KOPT-K1 (cell line): ENCODE data around the gene ITGA1.
"Not testable (repeated sequence)": the region's sequence is repeated elsewhere in the genome, so short reads cannot be mapped to it uniquely, and the experiment has no call there.

Source experiments
- H3K27ac ChIP-seq: fragments of 200-600 bp; sonication (generic); 2 replicates; pipeline ENCODE4 v1.5.1; 2016; ENCODE audit warnings: antibody characterized with exemption, mild to moderate bottlenecking, low read depth, low read length; ENCODE audit not compliant: poor library complexity, severe bottlenecking
- H3K36me3 ChIP-seq: fragments of 200-600 bp; sonication (generic); 2 replicates; pipeline ENCODE4 v1.5.1; 2017; ENCODE audit warnings: antibody characterized with exemption, mild to moderate bottlenecking, low read length, moderate library complexity; ENCODE audit not compliant: insufficient read depth
- H3K9me3 ChIP-seq: fragments of 200-600 bp; sonication (generic); 2 replicates; pipeline ENCODE4 v1.5.1; 2017; ENCODE audit warnings: antibody characterized with exemption, low read length, mild to moderate bottlenecking; ENCODE audit not compliant: insufficient read depth, poor library complexity, severe bottlenecking

Gene ITGA1

DNA sequence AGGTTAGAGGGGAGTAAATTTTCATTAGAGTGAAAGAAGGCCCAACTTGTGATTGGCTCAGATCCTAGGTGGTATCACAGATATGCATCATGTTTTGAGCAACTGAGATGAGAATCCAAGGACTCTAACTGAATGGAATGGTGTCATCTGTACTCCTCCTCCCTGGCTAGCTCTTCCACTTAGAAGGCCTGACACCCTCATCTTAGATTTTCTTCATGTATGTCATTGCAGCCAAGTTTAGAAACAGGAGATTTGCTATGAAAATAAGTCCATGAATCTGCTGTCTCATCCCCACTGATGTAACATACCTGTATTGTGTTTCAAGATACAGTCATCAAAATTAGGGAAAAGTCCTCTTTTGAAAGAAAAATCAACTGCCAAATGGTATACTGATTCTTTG is 54.4 kb downstream of the ITGA1 start:
- no peaks in the 10 kb centered on the region for H3K36me3 ChIP-seq
- H3K9me3 ChIP-seq = no peaks in the 10 kb centered on the region
- H3K27ac ChIP-seq = no peak overlapping the region

GRCh38 chr5:52844885-52845284 is 57.2 kb downstream of the ITGA1 start:
- no peaks in the 10 kb centered on the region for H3K9me3 ChIP-seq
- no peak overlapping the region for H3K27ac ChIP-seq
- no peaks in the 10 kb centered on the region for H3K36me3 ChIP-seq

- no peak overlapping the region for H3K27ac ChIP-seq
- H3K9me3 ChIP-seq = no peaks in the 10 kb centered on the region
- 0 out of 2 replicates have a peak, but pooled peaks cover 2% of the 10 kb centered on the region for H3K36me3 ChIP-seq
These were observed 58.6 kb downstream of the ITGA1 start for GRCh38 chr5:52846182-52846842.

- not testable (repeated sequence) for H3K9me3 ChIP-seq, H3K27ac ChIP-seq
- H3K36me3 ChIP-seq = 0 out of 2 replicates have a peak, but pooled peaks cover 13% of the 10 kb centered on the region
These were observed 61.0 kb downstream of the ITGA1 start for GRCh38 chr5:52848688-52849087.

DNA sequence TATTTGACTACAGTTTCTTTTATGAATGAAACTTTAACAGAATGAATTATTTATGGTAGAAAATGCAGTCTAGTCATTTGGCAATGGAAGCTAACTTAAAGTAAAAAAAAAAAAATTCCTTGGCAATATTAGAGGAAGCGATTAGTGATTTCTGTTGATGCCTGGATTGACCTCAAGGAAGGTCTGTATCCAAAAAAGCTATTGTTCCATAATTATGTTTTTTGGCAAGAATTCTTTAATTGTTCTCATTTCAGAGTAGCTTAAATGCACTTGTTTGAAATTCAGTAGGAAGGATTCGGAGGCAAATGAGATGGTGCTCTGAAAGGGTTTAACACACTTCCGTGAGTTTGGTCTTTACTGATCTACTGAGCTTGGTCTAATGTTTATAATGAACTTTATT is 61.8 kb downstream of the ITGA1 start:
- Histone ChIP-seq H3K27ac (no peak overlapping the region), H3K9me3 (no peaks in the 10 kb centered on the region), H3K36me3 (0 out of 2 replicates have a peak, but pooled peaks cover 13% of the 10 kb centered on the region)

GRCh38 chr5:52853650-52854049 is 65.9 kb downstream of the ITGA1 start:
- H3K9me3 ChIP-seq = no peaks in the 10 kb centered on the region
- H3K27ac ChIP-seq = no peak overlapping the region
- H3K36me3 ChIP-seq = peaks cover 13% of the 10 kb centered on the region; the same call in 1 of the 2 replicates

- H3K27ac ChIP-seq = no peak overlapping the region
These were observed 66.6 kb downstream of the ITGA1 start for GRCh38 chr5:52854301-52854700.

GRCh38 chr5:52854949-52855348 is 67.2 kb downstream of the ITGA1 start:
- Histone ChIP-seq H3K9me3 (no peaks in the 10 kb centered on the region), H3K27ac (no peak overlapping the region), H3K36me3 (peaks cover 13% of the 10 kb centered on the region; the same call in 1 of the 2 replicates)

More at GRCh38 chr5:52854301-52854700, 66.6 kb downstream of the ITGA1 start:
- no peaks in the 10 kb centered on the region for H3K9me3 ChIP-seq
- H3K36me3 ChIP-seq = peaks cover 13% of the 10 kb centered on the region; the same call in 1 of the 2 replicates

DNA sequence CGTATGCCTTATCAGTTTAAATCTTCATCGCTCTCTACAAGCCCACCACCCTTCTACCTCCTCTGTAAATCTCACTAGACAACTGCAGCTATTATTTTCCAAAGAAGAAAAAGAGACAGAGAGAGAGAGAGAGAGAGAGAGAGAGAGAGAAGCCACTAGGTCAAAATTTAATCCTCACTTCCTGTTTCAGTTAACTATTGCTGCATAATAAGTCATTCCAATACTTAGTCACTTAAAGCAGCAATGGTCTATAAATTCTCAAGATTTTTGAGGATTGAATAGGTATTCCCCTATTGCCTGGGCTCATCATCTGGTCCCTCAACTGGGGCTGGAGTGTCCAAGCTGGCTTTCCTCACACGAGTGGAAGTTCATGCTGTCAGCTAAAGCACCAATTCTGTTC is 68.8 kb downstream of the ITGA1 start:
- Histone ChIP-seq H3K27ac (no peak overlapping the region), H3K9me3 (no peaks in the 10 kb centered on the region), H3K36me3 (peaks cover 8% of the 10 kb centered on the region; the same call in 1 of the 2 replicates)

DNA sequence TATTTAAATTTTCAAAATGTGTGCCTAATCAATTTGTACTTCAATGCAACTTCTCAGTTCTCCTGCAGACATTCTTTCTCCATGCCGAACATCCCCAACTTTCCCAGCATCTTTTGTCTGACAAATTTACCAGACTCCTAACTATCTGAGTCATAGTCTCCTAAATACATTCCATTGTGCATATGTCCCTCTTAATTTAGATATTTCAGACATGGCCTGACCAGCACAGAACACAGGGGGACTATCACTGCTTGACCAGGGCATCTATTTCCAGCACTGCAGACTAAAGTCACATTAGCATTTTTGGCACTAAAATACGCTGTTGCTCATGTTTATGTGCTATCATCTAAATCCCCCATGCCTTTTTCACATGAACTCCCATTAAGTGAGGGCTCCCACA is 71.9 kb downstream of the ITGA1 start:
- H3K36me3 ChIP-seq = no peaks in the 10 kb centered on the region; the same call in 1 of the 2 replicates
- H3K9me3 ChIP-seq = no peaks in the 10 kb centered on the region
- H3K27ac ChIP-seq = no peak overlapping the region

GRCh38 chr5:52861368-52861767 is 73.7 kb downstream of the ITGA1 start:
- H3K36me3 ChIP-seq = peaks cover 13% of the 10 kb centered on the region; the same call in 1 of the 2 replicates
- no peak overlapping the region for H3K27ac ChIP-seq
- H3K9me3 ChIP-seq = no peaks in the 10 kb centered on the region

- Histone ChIP-seq H3K36me3 (peaks cover 15% of the 10 kb centered on the region; the same call in 1 of the 2 replicates), H3K27ac (no peak overlapping the region), H3K9me3 (no peaks in the 10 kb centered on the region)
These were observed 76.1 kb downstream of the ITGA1 start for GRCh38 chr5:52863715-52864290.

- H3K9me3 ChIP-seq = no peaks in the 10 kb centered on the region
- peaks cover 15% of the 10 kb centered on the region; the same call in 1 of the 2 replicates for H3K36me3 ChIP-seq
- H3K27ac ChIP-seq = no peak overlapping the region
These were observed 76.7 kb downstream of the ITGA1 start for GRCh38 chr5:52864371-52864770.

DNA sequence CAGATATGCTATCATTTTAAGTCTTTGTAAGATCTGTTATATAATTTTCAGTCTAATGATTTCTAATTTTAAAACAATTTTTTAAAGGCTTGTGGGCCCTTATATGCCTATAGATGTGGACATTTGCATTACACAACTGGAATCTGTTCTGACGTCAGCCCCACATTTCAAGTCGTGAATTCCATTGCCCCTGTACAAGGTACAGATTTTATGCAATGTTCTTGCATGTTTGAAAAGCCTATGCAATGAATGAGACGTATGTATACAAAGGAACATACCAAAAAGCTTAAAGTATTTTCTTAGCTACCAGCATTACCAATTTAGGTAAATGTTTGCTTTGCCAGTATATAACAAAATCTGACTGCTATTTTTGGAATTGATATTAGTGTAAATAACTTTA is 77.2 kb downstream of the ITGA1 start:
- Histone ChIP-seq H3K36me3 (peaks cover 15% of the 10 kb centered on the region; the same call in 1 of the 2 replicates), H3K9me3 (no peaks in the 10 kb centered on the region), H3K27ac (no peak overlapping the region)

DNA sequence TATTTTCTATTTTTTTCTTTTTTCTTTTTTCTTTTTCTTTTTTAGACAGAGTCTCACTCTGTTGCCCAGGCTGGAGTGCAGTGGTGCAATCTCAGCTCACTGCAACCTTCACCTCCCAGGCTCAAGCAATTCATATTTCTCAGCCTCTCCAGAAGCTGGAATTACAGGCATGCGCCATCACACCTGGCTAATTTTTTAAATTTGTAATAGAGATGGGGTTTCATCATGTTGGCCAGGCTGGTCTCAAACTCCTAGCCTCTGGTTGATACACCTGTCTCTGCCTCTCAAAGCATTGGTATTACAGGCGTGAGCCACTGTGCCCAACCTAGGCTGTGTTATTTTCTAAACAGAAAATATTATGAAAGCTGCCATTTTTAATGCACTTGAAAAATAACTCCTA is 78.3 kb downstream of the ITGA1 start:
- not testable (repeated sequence) for H3K27ac ChIP-seq
- H3K36me3 ChIP-seq = peaks cover 15% of the 10 kb centered on the region; the same call in 1 of the 2 replicates

DNA sequence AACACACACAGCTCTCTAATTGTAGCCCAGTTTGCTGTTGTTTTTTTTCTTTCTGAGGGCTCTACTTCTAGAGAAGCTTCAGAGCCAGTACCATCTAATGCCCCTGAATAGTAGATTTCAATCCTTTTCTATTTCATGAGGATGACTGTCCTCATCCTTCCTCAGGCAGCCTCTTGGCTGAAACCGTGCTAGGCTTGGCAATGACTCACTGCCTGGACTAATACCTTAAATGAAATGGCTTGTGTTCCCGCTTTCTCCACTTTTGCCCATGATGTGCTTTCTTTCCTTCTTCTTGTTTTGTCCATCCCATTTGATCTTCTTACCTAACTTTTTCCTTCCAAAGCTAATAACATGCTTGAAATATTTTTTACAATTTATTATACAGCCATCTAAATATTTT is 80.1 kb downstream of the ITGA1 start:
- Histone ChIP-seq H3K9me3 (no peaks in the 10 kb centered on the region), H3K27ac (no peak overlapping the region), H3K36me3 (peaks cover 15% of the 10 kb centered on the region; the same call in 1 of the 2 replicates)

More for the DNA sequence above, 78.3 kb downstream of the ITGA1 start:
- H3K9me3 ChIP-seq = not testable (repeated sequence)
